Fibroblast of the conjunctiva (primary cell): ENCODE measurements around the gene CDHR2.

Experiments used
- DNase-seq: peaks from one replicate; pipeline ENCODE4 v3.0.0-alpha.2; 2010; ENCODE audit warnings: low read depth

Gene CDHR2

GRCh38 chr5:176640616-176641015 is 91.5 kb downstream of the CDHR2 start:
- DNase-seq = no peak

GRCh38 chr5:176642675-176643490 is 93.7 kb downstream of the CDHR2 start:
- no peak for DNase-seq

- no peak for DNase-seq
These were observed 94.5 kb downstream of the CDHR2 start for GRCh38 chr5:176643491-176644219.

- DNase-seq = no peak
These were observed 95.2 kb downstream of the CDHR2 start for GRCh38 chr5:176644294-176644693.

- no peak for DNase-seq
These were observed 95.9 kb downstream of the CDHR2 start for GRCh38 chr5:176644878-176645670.
